Measurements from ENCODE around the gene TMEM11.

Gene TMEM11

GRCh38 chr17:21210411-21211076, 3.4 kb downstream of the TMEM11 start:
- Histone ChIP-seq H3K4me2 (ENCODE audit: low read length) (no peak overlapping the region), H3K4me3 (ENCODE audit: low read depth, low read length) (no peak overlapping the region), H3K4me1 (peaks cover 28% of the 10 kb centered on the region), H3K36me3 (ENCODE audit: control insufficient read depth, insufficient read depth, low read length) (no peaks in the 10 kb centered on the region), H3K27ac (no peak overlapping the region), H3K79me2 (peaks cover 78% of the 10 kb centered on the region), H3K9me3 (ENCODE audit: control insufficient read depth, low read length) (no peaks in the 10 kb centered on the region), H2AFZ (no peak overlapping the region), H3K27me3 (ENCODE audit: control insufficient read depth, insufficient read depth, low read length) (no peaks in the 10 kb centered on the region), H3K9ac (no peak overlapping the region)
- TF ChIP-seq CTCF (IDR thresholded peaks at IDR 0.05), result no peak

- H3K9me3 ChIP-seq (ENCODE audit: control insufficient read depth, low read length), result no peaks in the 10 kb centered on the region
- H3K36me3 ChIP-seq (ENCODE audit: control insufficient read depth, insufficient read depth, low read length), result no peaks in the 10 kb centered on the region
- H3K9ac ChIP-seq, result no peak overlapping the region
- no peak overlapping the region for H3K4me3 ChIP-seq (ENCODE audit: low read depth, low read length)
- H3K4me2 ChIP-seq (ENCODE audit: low read length), result no peak overlapping the region
- H3K27ac ChIP-seq, result no peak overlapping the region
- peaks cover 25% of the 10 kb centered on the region for H3K4me1 ChIP-seq
- no peaks in the 10 kb centered on the region for H3K27me3 ChIP-seq (ENCODE audit: control insufficient read depth, insufficient read depth, low read length)
- H2AFZ ChIP-seq, result no peak overlapping the region
- no peak for TF ChIP-seq CTCF (IDR thresholded peaks at IDR 0.05)
- peaks cover 87% of the 10 kb centered on the region for H3K79me2 ChIP-seq
These were observed 4.3 kb downstream of the TMEM11 start for GRCh38 chr17:21209511-21210175.

GRCh38 chr17:21208352-21208751, 5.6 kb downstream of the TMEM11 start:
- Histone ChIP-seq H2AFZ (no peak overlapping the region), H3K4me2 (ENCODE audit: low read length) (no peak overlapping the region), H3K36me3 (ENCODE audit: control insufficient read depth, insufficient read depth, low read length) (no peaks in the 10 kb centered on the region), H3K4me1 (peaks cover 25% of the 10 kb centered on the region), H3K27me3 (ENCODE audit: control insufficient read depth, insufficient read depth, low read length) (no peaks in the 10 kb centered on the region), H3K9ac (no peak overlapping the region), H3K4me3 (ENCODE audit: low read depth, low read length) (no peak overlapping the region), H3K79me2 (peaks cover 92% of the 10 kb centered on the region), H3K27ac (no peak overlapping the region), H3K9me3 (ENCODE audit: control insufficient read depth, low read length) (no peaks in the 10 kb centered on the region)
- TF ChIP-seq CTCF (IDR thresholded peaks at IDR 0.05), result no peak

- H3K9ac ChIP-seq, result no peak overlapping the region
- H3K36me3 ChIP-seq (ENCODE audit: control insufficient read depth, insufficient read depth, low read length), result no peaks in the 10 kb centered on the region
- H3K4me1 ChIP-seq, result peaks cover 12% of the 10 kb centered on the region
These were observed 9.0 kb downstream of the TMEM11 start for GRCh38 chr17:21204935-21205334.

More at GRCh38 chr17:21204935-21205334, 9.0 kb downstream of the TMEM11 start:
- no peaks in the 10 kb centered on the region for H3K9me3 ChIP-seq (ENCODE audit: control insufficient read depth, low read length)
- peaks cover 88% of the 10 kb centered on the region for H3K79me2 ChIP-seq
- no peak overlapping the region for H3K4me2 ChIP-seq (ENCODE audit: low read length)
- no peak for TF ChIP-seq CTCF (IDR thresholded peaks at IDR 0.05)
- no peak overlapping the region for H3K4me3 ChIP-seq (ENCODE audit: low read depth, low read length)
- no peaks in the 10 kb centered on the region for H3K27me3 ChIP-seq (ENCODE audit: control insufficient read depth, insufficient read depth, low read length)
- no peak overlapping the region for H3K27ac ChIP-seq
- no peak overlapping the region for H2AFZ ChIP-seq
